HepG2 (cell line): ENCODE measurements around the gene LRRIQ4. TPM values are rescaled to one million over a fixed set of nuclear protein-coding genes. Genes with fewer than 3 reads are reported as not detected.

Source experiments
- BHLHE40 ChIP-seq: IDR thresholded peaks from 2 replicates; pipeline ENCODE4 v1.6.1; 2011; ENCODE audit warnings: low read length, improper control_type of control experiment
- CENPT ChIP-seq: sonication (generic); formaldehyde crosslinking; IDR thresholded peaks from 2 replicates; pipeline ENCODE4 v1.8.0; 2022; ENCODE audit warnings: low read depth, mild to moderate bottlenecking, moderate library complexity, missing genetic modification reagents
- DMTF1 ChIP-seq: sonication (generic); formaldehyde crosslinking; IDR thresholded peaks from 2 replicates; pipeline ENCODE4 v1.4.0; 2020; ENCODE audit warnings: mild to moderate bottlenecking, missing genetic modification reagents
- DR1 ChIP-seq: sonication (generic); formaldehyde crosslinking; IDR thresholded peaks from 2 replicates; pipeline ENCODE4 v1.8.0; 2021; ENCODE audit warnings: mild to moderate bottlenecking, missing genetic modification reagents, inconsistent platforms
- FOXK1 ChIP-seq: sonication (generic); formaldehyde crosslinking; IDR thresholded peaks from 2 replicates; pipeline ENCODE4 v1.4.0; 2020; ENCODE audit warnings: low read depth, missing genetic modification reagents, borderline replicate concordance
- GPBP1L1 ChIP-seq: sonication (generic); formaldehyde crosslinking; IDR thresholded peaks from 2 replicates; pipeline ENCODE4 v1.5.0; 2020; ENCODE audit warnings: mild to moderate bottlenecking, missing genetic modification reagents
- HMG20B ChIP-seq: conservative IDR thresholded peaks from 2 replicates; pipeline ENCODE4 v1.6.1; 2016; ENCODE audit warnings: missing genetic modification reagents, missing compliant biosample characterization
- HMGXB4 ChIP-seq, 2 experiments: sonication (generic) in 1 of 2; formaldehyde crosslinking in 1 of 2; IDR thresholded peaks; 2 replicates each; pipeline versions ENCODE4 v1.4.0 to v1.6.1; 2018 to 2020; ENCODE audit warnings: missing genetic modification reagents in 2 of 2, borderline replicate concordance in 1 of 2, low read depth in 1 of 2, mild to moderate bottlenecking in 1 of 2, missing biosample characterization in 1 of 2
- HNF1B ChIP-seq: sonication (generic); formaldehyde crosslinking; IDR thresholded peaks from 2 replicates; pipeline ENCODE4 v1.5.1; 2020; ENCODE audit warnings: mild to moderate bottlenecking, moderate library complexity, missing genetic modification reagents
- JUND ChIP-seq: sonication (generic); formaldehyde crosslinking; IDR thresholded peaks from 2 replicates; pipeline ENCODE4 v1.8.0; 2022; ENCODE audit warnings: mild to moderate bottlenecking, missing genetic modification reagents
- KDM6A ChIP-seq: IDR thresholded peaks from 2 replicates; pipeline ENCODE4 v1.6.1; 2016; ENCODE audit warnings: low read depth
- MLLT10 ChIP-seq: sonication (generic); formaldehyde crosslinking; IDR thresholded peaks from 2 replicates; pipeline ENCODE4 v1.4.0; 2020; ENCODE audit warnings: missing genetic modification reagents
- PAF1 ChIP-seq: IDR thresholded peaks from 2 replicates; pipeline ENCODE4 v1.6.1; 2016; ENCODE audit warnings: missing genetic modification reagents, missing compliant biosample characterization
- PHF20 ChIP-seq: sonication (generic); formaldehyde crosslinking; IDR thresholded peaks from 2 replicates; pipeline ENCODE4 v1.5.0; 2020; ENCODE audit warnings: mild to moderate bottlenecking, missing genetic modification reagents
- RXRA ChIP-seq: sonication (generic); formaldehyde crosslinking; IDR thresholded peaks from 2 replicates; pipeline ENCODE4 v1.5.1; 2020; ENCODE audit warnings: missing genetic modification reagents
- SP2 ChIP-seq: sonication (generic); formaldehyde crosslinking; IDR thresholded peaks from 2 replicates; pipeline ENCODE4 v1.5.1; 2020; ENCODE audit warnings: mild to moderate bottlenecking, missing genetic modification reagents
- SRSF1 ChIP-seq: fragments of 200-400 bp; formaldehyde crosslinking; optimal IDR thresholded peaks from 2 replicates; pipeline ENCODE3; 2017; ENCODE audit warnings: mild to moderate bottlenecking, low read depth, low read length, moderate library complexity
- ZFP36L1 ChIP-seq: sonication (generic); formaldehyde crosslinking; IDR thresholded peaks from 2 replicates; pipeline ENCODE4 v1.8.0; 2022; ENCODE audit warnings: mild to moderate bottlenecking, missing genetic modification reagents, moderate library complexity
- ZFP62 ChIP-seq: sonication (generic); formaldehyde crosslinking; IDR thresholded peaks from 2 replicates; pipeline ENCODE4 v1.4.0; 2020; ENCODE audit warnings: missing genetic modification reagents
- ZNF251 ChIP-seq: sonication (generic); formaldehyde crosslinking; IDR thresholded peaks from 2 replicates; pipeline ENCODE4 v1.9.0; 2021; ENCODE audit warnings: mild to moderate bottlenecking, missing genetic modification reagents
- ZNF740 ChIP-seq: sonication (generic); formaldehyde crosslinking; IDR thresholded peaks from 2 replicates; pipeline ENCODE4 v1.4.0; 2020; ENCODE audit warnings: missing genetic modification reagents
- ZNF749 ChIP-seq: sonication (generic); formaldehyde crosslinking; IDR thresholded peaks from 2 replicates; pipeline ENCODE4 v1.8.0; 2022; ENCODE audit warnings: mild to moderate bottlenecking, missing genetic modification reagents, moderate library complexity, borderline replicate concordance
- ZNF788 ChIP-seq: sonication (generic); formaldehyde crosslinking; IDR thresholded peaks from 2 replicates; pipeline ENCODE4 v1.5.0; 2020; ENCODE audit warnings: mild to moderate bottlenecking, missing genetic modification reagents, borderline replicate concordance
- polyA plus RNA-seq, 8 experiments: library from polyadenylated mRNA; depleted of rRNA in 3 of 8; stranded (reverse) in 7 of 8; unstranded in 1 of 8; fragments of >200 nt; fragmentation: Illumina TruSeq in 4 of 8; extraction: Trizol in 4 of 8; gene quantifications; 2 replicates each; pipeline versions ENCODE4 v1.2.1 to v1.2.3, GENCODE V29; 2011 to 2016; ENCODE audit warnings: low read depth in 4 of 8, missing spikeins in 1 of 8, mixed read lengths in 1 of 8; ENCODE audit not compliant: insufficient read depth in 1 of 8
- total RNA-seq, 5 experiments: library from RNA; depleted of rRNA; stranded (reverse); fragments of >200 nt; fragmentation: Illumina TruSeq; extraction: Trizol; gene quantifications; 2 replicates each; pipeline ENCODE4 v1.2.3, GENCODE V29; 2016; ENCODE audit warnings: low read depth in 1 of 5

The LRRIQ4 gene
- total and polyA plus RNA-seq, 2 of the 13 experiments (the other 11 are each of a cell fraction or from before 2014, with no cell fraction given) = not detected

- TF ChIP-seq DMTF1 (CRISPR knock-in tag) (no peak), ZNF749 (CRISPR knock-in tag) (no peak), SRSF1 (peak; percentile 38), PAF1 (CRISPR knock-in tag) (no peak), RXRA (CRISPR knock-in tag) (no peak; the same call in 1 of the 2 replicates), SP2 (no peak), ZFP36L1 (0 out of 2 replicates have a peak, but pooled peaks have one; percentile 35), ZFP62 (no peak), GPBP1L1 (CRISPR knock-in tag) (no peak), HMGXB4 (CRISPR knock-in tag; IDR thresholded peaks at IDR 0.05; ENCODE audit: borderline replicate concordance in 1 of 2, low read depth in 1 of 2) (peak in 1 of 2 experiments; percentile 32; a peak in 2 of 4 replicates), ZNF740 (CRISPR knock-in tag) (peak; percentile 81; the same call in 1 of the 2 replicates), HNF1B (CRISPR knock-in tag) (no peak), DR1 (CRISPR knock-in tag) (peak; percentile 92), JUND (no peak), ZNF788 (CRISPR knock-in tag) (no peak), PHF20 (peak; percentile 70), KDM6A (CRISPR knock-in tag) (no peak), FOXK1 (CRISPR knock-in tag) (no peak), BHLHE40 (no peak), CENPT (no peak), MLLT10 (no peak), HMG20B (CRISPR knock-in tag) (no peak), ZNF251 (CRISPR knock-in tag) (no peak)
These were observed 47.6 kb upstream of the LRRIQ4 start, which contains the start of gene TERC (continued) for GRCh38 chr3:169764882-169765612.
